Bone marrow (tissue), 2 donors: Measurements from ENCODE around the gene STK40.
A peak's percentile ranks its signal among the peaks of the same experiment; 100 is the strongest.

ENCODE experiments used
- DNase-seq, 2 donors: peaks; one replicate each; lab custom pipeline; 2025; lab: John Stamatoyannopoulos, UW

STK40 gene

DNA sequence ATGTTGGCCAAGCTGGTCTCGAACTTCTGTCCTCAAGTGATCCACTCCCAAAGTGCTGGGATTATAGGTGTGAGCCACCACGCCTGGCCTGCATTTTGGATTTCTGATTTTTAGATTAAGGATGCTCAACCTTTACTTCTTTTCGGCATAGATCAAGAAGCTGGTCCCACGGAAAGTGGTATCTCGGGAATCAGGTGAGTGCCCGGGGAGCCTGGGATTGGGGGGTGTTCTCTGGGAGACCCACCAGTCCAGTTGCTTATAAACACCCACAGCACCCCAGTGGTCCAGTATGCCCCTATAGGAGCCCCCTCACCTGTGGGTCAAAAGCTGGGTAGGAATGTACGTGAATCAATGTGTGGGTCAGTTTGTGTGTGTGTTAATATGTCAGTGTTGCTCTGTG lies 76.3 kb downstream of the STK40 start:
- no peak for DNase-seq

DNA sequence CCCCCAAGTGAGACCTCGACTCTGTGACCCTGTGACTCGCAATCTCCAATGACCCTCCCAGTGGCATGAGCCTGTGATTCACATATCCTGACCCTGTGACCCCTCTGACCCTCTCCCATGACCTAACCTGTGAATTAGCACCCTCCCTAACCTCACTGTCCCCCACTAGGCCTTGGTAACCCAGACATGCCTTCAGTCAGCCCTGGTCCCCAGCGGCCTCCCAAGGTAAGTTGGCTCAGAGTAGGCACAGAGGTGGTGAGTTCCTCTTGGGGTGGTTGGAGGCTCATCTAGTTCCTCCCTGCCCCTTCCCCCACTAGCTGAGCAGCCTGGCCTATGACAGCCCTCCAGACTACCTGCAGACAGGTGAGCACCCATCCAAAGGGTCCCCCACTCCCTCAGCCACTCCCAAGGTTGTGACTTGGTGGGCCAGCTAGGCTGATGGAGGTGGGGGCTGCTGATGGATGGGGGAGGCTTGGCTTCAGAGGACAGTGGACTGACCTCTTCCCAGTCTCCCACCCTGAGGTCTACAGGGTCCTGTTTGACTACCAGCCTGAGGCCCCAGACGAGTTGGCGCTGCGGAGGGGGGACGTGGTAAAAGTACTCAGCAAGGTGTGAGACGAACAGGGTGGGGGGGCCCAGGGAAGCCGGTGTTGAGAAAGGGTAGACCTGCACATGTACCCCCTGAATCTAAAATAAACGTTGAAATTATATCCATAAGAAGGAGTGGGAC lies 78.0 kb downstream of the STK40 start:
- DNase-seq = no peak

DNA sequence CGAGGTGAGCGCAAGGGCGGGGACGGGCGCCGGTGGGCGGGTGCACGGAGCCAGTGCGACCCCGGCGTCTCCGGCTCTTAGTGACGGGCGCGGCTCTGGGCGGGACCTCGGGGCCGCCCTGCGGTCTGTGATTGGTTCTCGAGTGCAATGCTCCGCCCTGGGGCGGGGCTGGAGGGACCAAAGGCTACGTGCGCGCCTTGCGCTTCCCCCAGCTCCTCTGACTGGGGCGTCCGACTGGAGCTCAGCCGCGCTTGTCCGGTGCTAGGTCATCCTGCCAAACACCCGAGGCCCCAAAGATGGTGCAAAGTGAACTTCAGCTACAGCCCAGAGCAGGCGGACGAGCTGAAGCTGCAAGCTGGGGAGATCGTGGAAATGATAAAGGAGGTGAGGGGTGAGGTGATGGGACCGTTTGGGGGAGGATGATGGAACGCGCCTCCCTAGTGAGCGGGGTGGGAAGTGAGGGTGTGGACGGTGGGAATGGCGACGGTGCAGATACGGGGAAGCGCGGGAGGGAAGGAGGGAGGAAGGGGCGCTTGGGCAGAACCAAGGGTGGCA lies 78.7 kb downstream of the STK40 start:
- peak; percentile 67 to 80 for DNase-seq

DNA sequence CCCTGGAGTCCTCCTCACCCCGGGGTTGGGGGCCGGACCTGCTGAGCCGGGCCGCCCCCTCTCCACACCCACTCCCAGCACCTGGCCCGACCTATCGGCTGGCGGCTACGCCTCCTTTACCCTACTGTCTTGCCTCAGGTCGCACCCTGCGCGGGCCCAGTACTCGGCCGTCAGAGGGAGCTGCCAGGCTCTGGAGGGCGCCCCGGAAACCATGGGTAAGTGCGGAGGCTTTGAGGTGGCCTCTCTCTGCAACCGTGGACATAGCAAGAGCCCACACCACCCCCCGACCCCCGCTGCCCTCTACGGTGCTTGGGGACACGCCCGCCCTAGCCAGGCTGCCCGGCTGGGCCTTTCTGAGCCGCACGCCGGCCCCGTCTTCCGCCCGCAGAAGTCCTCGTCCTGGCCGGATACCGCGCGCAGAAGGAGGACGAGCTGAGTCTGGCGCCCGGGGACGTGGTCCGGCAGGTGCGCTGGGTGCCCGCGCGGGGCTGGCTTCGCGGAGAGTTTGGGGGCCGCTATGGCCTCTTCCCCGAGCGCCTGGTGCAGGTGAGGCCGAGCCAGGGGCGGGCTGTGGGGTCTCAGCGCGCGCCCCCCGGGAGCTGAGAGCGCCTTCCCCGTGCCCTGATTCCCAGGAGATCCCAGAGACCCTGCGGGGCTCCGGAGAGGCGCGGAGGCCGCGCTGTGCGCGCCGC lies 79.4 kb downstream of the STK40 start, which contains the start of gene SH3D21:
SH3D21 (plus strand) TSS at position 159 of the 692 bp plus-strand sequence; CDS start at position 212, 53 bp downstream.
- DNase-seq = peak in 1 of 2 donors; percentile 61

DNA sequence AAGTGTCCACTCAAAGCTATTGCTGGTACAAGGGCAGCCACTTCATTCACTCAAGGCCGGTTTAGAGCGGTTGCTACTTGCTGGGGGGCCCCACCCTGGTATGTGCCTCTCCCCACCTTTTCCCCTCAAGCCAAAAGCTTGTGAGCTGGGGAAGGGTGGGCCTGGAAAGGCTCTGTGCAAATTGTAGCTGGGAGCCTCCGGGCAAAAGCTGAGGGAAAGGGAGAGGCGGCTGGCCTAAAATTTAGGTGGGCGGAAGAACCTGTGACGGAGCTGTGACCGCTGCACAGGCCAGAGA lies 79.9 kb downstream of the STK40 start:
- no peak for DNase-seq

DNA sequence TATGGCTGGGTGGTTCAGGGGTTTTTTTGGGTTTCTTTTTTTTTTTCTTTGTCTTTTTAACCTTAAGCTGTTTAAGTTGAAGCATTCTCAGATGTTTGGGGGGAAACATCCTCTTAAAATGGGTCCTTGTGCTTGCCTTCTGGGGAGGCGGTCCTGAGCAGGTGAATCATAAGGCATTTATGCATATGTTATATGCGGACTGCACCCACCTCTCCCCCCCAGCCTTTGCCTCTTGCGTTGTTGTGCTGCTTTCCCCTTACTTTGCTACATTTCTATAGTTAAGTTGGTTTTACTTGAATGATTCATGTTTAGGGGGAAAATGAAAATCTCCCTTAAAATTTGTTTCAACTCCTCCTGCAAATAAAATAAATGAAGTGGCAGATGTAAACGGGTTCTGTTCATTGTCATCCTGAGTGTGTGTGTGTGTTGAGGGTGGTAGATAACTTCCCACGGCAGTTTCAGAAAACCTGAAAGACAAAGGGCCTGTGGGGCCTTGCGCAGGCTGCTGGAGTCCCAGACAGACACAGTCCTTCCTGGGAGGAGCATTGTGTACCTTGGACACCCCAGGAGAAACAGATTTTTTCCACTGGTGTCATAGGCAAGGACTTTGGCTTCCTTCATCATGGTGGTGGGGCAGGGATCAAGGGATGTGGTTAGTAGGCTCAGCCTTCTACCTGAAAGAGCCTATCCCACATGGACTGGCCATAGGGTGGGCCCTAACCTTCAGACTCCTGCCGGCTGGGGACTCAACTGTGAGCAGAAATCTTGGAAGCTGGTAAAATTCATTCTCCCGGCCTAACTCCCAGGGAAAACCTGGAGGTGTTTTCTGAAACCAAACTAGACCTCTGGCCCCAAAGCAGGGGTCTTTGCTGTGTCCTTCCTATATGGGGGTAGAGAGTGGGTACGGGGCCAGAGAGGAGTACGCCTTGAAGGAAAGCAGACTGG lies 80.5 kb downstream of the STK40 start:
- DNase-seq = no peak

DNA sequence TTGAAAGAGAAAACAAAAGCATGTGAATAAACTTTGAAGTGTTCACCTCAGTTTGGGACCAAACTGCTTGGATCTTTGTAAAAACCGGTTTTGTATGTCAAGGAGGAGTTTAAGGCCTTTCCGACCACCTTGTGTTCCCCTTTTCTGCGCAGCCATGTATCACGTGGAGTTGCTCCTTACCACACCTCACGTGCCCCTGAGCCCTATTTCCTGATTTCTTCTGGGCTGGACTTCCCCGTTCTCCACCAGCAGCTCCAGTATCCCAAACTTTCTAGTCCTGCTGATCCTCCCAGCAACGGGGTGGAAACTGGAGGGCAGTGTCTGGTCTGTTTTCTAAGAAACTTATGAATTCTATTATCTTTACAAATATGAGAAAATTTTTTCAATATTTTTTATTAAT lies 81.2 kb downstream of the STK40 start:
- no peak for DNase-seq

DNA sequence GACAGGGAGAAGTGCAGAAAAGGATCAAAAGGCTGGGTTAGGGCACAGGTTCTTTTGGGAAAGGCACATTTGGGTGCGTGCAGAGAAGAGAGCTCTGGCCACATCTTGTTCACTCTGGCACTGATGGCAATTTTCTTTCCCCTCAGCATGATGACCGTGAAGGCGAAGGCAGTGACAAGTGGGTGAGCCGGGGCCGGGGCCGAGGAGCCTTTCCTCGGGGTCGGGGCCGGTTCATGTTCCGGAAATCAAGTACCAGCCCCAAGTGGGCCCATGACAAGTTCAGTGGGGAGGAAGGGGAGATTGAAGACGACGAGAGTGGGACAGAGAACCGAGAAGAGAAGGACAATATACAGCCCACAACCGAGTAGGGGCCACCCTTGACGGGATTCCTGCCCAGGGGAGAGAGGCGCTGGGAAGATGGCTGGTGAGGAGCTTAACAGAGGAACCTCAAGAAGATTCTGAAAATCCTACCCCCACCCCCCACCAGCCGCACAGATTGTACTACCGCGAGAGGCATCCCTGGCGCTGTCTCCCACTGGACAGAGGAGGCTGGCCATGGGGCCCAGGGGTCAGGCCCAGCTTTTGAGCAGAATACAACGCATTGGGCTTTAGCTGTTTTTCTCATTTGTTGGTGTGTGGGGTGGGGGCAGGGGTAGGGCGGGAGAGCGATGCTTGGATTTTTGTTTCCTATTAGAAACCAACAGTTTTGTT lies 81.9 kb downstream of the STK40 start:
- no peak for DNase-seq

DNA sequence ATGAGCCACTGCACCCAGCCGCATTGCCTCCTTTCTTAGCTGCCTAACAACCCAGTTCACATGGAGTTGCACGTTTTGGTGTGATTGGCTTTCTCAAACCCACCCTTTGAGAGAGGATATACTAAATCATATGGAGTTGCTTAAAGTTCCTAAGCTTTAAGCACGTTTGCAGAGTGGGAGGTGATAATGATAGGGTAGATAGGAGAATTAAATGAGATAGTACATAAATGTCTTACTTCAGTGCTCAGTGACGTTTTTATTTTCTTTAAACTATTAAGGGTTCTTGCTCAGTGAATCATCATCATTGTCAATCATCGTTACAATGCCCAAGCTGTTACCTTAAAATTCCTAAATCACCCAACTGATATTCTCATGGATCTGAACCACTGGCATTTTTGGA lies 82.5 kb downstream of the STK40 start:
- no peak for DNase-seq

DNA sequence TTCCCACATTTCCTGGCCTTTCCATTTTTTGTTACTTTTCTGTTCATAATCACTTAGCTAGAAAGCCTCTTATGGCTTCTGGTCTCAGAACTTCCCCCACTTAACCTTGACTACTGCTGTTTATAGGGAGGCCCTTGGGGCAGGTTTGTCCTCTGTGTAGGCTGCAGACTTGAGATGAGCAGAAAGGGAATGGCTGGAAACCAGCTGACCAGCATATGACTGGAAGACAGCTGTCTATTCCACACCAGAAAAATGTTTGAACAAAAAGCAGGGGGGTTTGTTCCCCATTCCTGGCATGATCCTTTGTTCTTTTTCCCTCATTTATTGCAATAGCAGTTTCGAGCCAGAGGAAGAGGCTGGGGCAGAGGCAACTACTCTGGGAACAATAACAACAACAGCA lies 84.5 kb downstream of the STK40 start:
- no peak for DNase-seq

DNA sequence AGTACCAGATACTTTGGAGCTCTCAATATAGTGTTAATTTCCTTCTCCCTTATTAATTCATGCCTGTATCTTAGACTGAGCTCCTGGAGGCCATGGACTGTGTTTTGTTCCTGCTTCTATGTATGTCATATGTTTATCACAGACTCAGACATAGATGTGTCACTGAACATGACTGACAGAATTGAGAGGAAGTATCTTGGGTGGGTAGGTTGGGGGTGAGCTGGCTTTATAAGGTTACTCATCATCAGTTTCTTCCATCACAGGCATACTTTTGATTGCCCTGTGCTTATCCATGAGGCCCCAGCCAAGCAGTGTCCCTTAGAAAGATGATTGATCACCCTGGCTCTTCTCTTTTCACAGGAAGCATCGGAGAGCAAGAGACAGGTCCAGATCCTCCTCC lies 85.2 kb downstream of the STK40 start:
- DNase-seq = peak in 1 of 2 donors; percentile 54

DNA sequence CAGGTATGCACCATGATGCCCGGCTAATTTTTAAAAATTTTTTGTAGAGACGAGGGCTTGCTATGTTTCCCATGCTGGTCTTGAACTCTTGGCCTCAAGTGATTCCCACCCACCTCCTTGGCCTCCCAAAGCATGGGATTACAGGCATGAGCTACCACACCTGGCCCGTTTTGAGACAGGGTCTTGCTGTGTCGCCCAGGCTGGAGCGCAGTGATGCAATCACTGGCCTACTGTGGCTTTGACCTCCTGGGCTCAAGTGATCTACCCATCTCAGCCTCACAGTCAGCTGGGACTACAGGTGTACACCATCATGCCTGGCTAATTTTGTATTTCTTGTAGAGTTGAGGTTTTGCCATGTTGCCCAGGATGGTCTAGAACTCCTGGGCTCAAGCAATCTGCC lies 87.1 kb downstream of the STK40 start:
- no peak for DNase-seq

DNA sequence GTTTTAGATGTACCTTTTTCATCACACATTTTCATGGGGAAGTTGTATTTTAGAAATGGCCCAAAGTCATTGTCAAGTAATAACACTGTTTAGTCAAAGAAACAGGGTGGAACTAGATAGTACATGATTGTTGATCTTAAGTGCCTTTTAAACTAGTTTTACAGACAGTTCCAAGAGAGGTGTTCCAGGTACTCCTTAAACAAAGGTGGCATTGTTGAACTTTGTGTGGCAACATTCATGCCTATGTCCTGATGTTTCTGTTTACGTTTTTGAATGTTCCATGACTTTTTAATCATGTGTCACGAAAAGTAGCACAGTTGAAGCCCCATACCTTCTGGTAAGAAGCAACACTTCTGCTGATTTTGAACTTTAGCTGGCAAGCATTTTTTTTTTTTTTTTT lies 88.7 kb downstream of the STK40 start:
- no peak for DNase-seq

DNA sequence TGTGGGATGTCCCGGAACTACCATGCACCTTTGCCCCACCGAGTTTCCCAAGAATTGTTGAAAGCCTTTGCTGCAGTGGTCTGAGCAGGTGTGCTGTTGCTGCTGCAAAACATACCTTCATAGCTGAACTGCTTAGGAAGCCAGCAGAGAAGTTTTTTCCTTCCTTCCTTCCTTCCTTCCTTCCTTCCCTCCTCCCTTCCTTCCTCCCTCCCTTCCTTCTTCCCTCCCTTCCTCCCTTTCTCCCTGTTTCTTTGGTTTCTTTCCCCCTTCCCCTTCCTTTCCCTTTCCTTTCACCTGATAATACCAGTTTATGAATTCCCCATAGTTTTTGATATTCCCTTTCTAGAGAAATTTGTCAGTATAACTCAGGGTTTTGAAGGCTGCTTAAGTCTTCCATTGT lies 90.3 kb downstream of the STK40 start:
- no peak for DNase-seq
